C4-2B (cell line): ENCODE data around the gene PDZRN4.

ENCODE experiments used
- ZFX ChIP-seq: fragments of 450-650 bp; IDR thresholded peaks from 2 replicates; pipeline ENCODE4 v1.6.1; 2017
- TF ChIP-seq, protein P1 (sequence below): fragments of 450-650 bp; conservative IDR thresholded peaks from 2 replicates; pipeline ENCODE4 v1.5.1; 2017; ENCODE audit warnings: mild to moderate bottlenecking

DNA sequence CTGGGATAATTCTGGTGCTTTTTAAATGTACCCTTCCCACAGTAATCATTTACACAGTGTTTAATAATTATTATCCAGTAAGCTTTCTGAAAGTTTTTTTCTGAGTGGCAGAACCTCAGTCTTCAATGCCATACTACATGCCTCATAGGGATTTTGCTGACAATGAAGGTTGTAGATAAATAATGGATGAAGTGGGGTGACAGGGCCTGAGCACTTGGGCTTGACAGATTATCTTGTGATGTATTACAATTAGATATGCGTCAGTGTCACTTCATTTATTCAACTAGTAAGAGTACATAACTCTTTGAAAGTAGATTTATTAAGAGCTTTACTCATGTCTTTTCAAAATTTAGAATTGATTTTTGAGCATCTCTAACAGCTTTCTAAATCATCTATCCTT is 176.1 kb downstream of the PDZRN4 start:
- TF ChIP-seq, protein P1, sequence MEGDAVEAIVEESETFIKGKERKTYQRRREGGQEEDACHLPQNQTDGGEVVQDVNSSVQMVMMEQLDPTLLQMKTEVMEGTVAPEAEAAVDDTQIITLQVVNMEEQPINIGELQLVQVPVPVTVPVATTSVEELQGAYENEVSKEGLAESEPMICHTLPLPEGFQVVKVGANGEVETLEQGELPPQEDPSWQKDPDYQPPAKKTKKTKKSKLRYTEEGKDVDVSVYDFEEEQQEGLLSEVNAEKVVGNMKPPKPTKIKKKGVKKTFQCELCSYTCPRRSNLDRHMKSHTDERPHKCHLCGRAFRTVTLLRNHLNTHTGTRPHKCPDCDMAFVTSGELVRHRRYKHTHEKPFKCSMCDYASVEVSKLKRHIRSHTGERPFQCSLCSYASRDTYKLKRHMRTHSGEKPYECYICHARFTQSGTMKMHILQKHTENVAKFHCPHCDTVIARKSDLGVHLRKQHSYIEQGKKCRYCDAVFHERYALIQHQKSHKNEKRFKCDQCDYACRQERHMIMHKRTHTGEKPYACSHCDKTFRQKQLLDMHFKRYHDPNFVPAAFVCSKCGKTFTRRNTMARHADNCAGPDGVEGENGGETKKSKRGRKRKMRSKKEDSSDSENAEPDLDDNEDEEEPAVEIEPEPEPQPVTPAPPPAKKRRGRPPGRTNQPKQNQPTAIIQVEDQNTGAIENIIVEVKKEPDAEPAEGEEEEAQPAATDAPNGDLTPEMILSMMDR: no peak
- no peak for TF ChIP-seq ZFX
